IgD-negative memory B cell (primary cell): ENCODE results near the gene DGCR8. TPM values are rescaled to one million over a fixed set of nuclear protein-coding genes. Genes with fewer than 3 reads are reported as not detected.
A peak's percentile ranks its signal among the peaks of the same experiment; 100 is the strongest.

Experiments
- H3K27ac Mint-ChIP-seq, 3 donors: one replicate each; pipeline ENCODE4 v1.8.0; 2020 to 2022; ENCODE audit warnings: mild to moderate bottlenecking in 3 of 3, mixed read lengths in 3 of 3, moderate library complexity in 1 of 3
- H3K27me3 Mint-ChIP-seq: one replicate; pipeline ENCODE4 v1.8.0; 2021; ENCODE audit warnings: mixed read lengths
- H3K36me3 Mint-ChIP-seq: one replicate; pipeline ENCODE4 v1.8.0; 2020; ENCODE audit warnings: mild to moderate bottlenecking, mixed read lengths
- H3K4me1 Mint-ChIP-seq, 3 donors: one replicate each; pipeline ENCODE4 v1.8.0; 2020 to 2022; ENCODE audit warnings: mixed read lengths in 3 of 3, mild to moderate bottlenecking in 1 of 3
- H3K4me3 Mint-ChIP-seq, 4 donors: one replicate each; pipeline ENCODE4 v1.8.0; 2020 to 2022; ENCODE audit warnings: mild to moderate bottlenecking in 4 of 4, mixed read lengths in 4 of 4, moderate library complexity in 3 of 4
- H3K9me3 Mint-ChIP-seq, 3 donors: one replicate each; pipeline ENCODE4 v1.8.0; 2020 to 2021; ENCODE audit warnings: mixed read lengths in 3 of 3, mild to moderate bottlenecking in 1 of 3
- polyA plus RNA-seq: library from polyadenylated mRNA; unstranded; fragments of 300-500 nt; fragmentation: Illumina TruSeq; gene quantifications from one replicate; pipeline ENCODE4 v1.2.3, GENCODE V29; 2021

The DGCR8 gene
- polyA plus RNA-seq, 1 donor from 2014 or later = 4.8 TPM

DNA sequence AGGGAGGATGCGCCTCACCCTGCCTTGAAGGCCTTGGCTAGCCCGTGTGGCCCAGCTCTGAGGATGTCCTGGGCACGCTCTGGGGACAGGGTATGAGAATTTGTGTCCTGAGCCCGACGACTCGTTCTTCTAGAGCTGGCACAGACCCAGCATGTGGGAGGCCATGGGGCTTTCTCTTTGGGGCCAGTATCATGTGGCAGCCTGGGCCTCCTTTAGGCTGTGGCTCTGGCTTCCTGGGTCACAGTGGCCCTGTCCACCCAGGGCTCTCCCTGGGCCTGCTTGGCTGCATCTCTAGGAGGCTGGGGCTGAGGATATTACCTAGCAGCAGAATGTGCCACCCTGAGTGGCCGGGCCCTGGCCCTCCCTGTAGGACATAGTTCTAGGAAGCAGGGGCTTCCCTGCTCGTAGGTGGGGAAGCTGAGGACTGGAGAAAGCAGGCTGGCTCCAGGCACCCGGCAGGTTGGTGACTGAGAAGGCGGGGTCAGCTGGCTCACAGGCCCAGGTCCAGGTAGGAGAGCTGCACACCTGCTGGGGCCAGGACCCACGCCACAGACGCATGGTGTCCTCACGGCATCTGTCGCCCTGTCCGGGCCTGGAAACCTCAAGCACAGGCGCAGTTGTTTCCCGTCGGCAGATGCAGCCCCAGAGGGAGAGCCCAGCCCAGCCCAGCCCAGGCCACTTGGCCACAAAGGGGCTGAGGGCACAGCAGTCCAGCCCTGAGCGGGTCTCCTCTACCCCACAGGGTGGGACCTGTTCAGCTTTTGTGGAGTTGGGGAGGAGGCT, 64.0 kb downstream of the DGCR8 start:
- no peaks in the 10 kb centered on the region for H3K9me3 Mint-ChIP-seq
- H3K27ac Mint-ChIP-seq = no peak overlapping the region

DNA sequence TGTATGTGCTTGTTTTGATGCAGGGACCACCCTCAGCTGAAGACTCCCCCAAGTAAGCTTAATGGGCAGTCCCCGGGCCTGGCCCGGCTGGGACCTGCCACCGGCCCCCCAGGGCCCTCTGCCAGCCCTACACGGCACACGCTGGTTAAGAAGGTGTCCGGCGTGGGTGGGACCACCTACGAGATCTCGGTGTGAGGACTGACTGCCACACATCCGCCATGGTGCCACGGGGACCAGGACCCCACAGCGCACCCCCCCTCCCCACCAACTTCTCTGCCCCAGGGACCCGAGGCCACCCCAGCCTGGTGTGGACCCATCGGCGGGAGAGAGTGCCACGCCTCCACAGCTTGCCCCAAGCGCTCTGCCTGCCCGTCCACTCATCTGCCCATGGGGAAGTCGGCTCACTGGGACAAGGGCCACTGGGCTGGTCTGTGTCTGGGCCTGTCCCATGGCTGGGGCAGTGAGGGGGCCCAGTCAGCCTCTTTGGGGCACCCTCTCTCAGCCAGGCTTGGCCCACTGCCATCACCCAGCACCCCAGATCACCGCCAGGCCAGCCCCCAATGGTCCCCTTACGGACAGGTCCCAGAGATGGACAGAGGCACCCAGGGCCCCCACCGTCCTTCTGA, 65.3 kb downstream of the DGCR8 start:
- H3K9me3 Mint-ChIP-seq = no peaks in the 10 kb centered on the region
- H3K4me3 Mint-ChIP-seq = no peak overlapping the region
- H3K27ac Mint-ChIP-seq = no peak overlapping the region
- no peaks in the 10 kb centered on the region for H3K27me3 Mint-ChIP-seq
- peaks cover 0 to 3% (median 0%) of the 10 kb centered on the region in 3 donors for H3K4me1 Mint-ChIP-seq
- H3K36me3 Mint-ChIP-seq = no peaks in the 10 kb centered on the region

More for the DNA sequence above, 64.0 kb downstream of the DGCR8 start:
- Mint-ChIP-seq H3K36me3 (no peaks in the 10 kb centered on the region), H3K4me3 (no peak overlapping the region), H3K27me3 (no peaks in the 10 kb centered on the region), H3K4me1 (peaks cover 0 to 3% (median 0%) of the 10 kb centered on the region in 3 donors)

DNA sequence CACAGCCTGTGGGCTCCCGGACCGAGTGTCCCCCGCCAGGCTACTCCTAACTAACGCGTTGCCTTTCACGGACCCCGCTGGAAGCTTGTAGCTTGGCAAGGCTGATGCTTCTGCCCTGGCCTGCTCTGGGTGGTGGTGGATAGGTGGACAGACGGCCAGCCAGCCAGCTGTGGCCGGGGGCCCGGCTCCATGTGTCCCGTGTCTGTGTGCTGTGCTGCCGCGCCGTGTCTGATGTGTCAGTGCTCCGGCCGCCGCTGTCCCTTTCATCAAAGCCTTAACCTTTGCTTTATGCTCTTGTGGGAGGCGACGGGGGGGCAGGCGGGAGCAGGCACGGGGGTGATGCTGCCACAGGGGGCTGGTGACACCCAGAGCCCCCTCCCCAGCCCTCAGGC, 65.8 kb downstream of the DGCR8 start:
- peaks cover 0 to 3% (median 0%) of the 10 kb centered on the region in 3 donors for H3K4me1 Mint-ChIP-seq
- H3K36me3 Mint-ChIP-seq = no peaks in the 10 kb centered on the region
- H3K27me3 Mint-ChIP-seq = no peaks in the 10 kb centered on the region
- H3K4me3 Mint-ChIP-seq = no peak overlapping the region
- H3K9me3 Mint-ChIP-seq = no peaks in the 10 kb centered on the region
- no peak overlapping the region for H3K27ac Mint-ChIP-seq

DNA sequence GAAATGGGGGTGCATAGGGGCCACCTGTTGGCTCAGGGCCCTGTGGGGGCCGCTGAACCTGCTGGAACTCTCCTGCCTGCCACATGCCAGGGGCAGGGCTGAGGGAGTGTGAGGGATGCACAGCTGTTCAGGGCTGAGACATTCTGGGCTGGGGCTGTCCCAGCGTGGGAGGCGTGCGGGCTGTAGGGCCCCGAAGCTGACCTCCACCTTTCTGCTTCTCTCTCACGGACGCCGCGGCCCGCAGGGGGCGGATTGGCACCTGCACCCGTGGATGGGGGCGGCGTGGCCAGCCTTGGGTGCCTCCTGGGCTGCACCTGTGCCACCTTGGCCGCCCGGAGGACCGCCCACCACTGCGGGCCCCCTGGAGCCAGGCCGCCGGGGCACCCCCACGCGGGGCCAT, 66.7 kb downstream of the DGCR8 start:
- H3K4me3 Mint-ChIP-seq = no peak overlapping the region
- H3K27me3 Mint-ChIP-seq = no peaks in the 10 kb centered on the region
- H3K27ac Mint-ChIP-seq = peak overlapping the region in 1 of 3 donors; percentile 73
- no peaks in the 10 kb centered on the region for H3K9me3 Mint-ChIP-seq
- peaks cover 0 to 3% (median 0%) of the 10 kb centered on the region in 3 donors for H3K4me1 Mint-ChIP-seq
- H3K36me3 Mint-ChIP-seq = no peaks in the 10 kb centered on the region

DNA sequence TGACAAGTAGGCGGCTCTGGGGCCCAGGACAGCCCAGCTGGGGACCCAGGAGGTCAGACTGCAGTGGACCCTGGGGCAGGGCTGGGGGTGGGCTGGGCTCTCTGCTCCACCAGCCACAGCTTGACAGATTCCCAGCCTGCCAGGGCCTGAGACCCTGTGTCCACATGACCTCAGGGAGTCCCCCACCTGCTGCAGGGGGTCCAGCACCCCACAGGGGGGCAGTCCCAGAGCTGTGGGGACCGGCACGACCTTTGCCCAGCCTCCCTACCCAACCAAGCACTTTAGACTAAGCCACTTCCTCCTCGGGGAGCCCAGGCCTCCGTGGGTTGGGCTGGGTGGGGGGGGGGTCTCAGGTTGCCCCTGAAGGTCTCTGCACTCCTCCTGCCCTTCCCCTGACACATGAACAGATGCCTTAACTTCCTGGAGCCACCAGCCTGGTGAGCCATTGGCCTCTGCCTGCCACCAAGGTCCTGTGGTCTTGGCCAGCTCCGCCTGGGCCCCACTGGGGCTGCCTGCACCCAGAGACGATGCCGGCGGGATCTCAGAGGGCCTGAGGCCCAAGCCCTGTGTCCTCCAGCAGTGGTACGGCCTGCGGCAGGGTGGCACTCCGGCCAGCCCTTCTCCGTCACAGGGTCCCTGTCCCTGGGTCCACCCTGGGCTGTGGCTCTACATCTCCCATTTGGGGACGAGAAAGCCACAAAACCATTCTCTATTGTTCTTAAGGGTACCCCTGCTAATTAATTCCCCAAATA, 67.4 kb downstream of the DGCR8 start:
- Mint-ChIP-seq H3K27ac (no peak overlapping the region), H3K4me3 (no peak overlapping the region), H3K4me1 (peaks cover 0 to 3% (median 0%) of the 10 kb centered on the region in 3 donors), H3K36me3 (no peaks in the 10 kb centered on the region), H3K9me3 (no peaks in the 10 kb centered on the region), H3K27me3 (no peaks in the 10 kb centered on the region)

DNA sequence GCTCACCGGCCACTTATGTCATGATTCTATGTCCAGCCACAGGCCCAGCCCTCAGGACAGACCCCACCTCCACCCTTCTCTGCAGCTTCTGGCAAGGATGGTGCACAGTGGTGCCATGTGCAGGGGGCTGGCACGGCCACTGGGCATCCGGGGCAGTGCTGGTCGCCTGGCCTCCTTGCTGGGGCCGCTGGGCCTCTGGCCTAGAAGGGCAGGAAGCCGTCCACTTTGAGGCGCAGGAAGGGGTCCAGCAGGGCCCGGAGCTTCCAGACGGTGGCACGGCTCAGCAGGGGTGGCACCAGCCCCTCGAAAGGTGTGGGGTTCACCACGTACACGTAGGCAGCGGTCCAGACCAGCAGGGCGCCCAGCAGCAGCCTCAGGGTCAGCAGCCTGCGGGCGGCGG, 68.4 kb downstream of the DGCR8 start:
- no peaks in the 10 kb centered on the region for H3K9me3 Mint-ChIP-seq
- peaks cover 0 to 3% (median 0%) of the 10 kb centered on the region in 3 donors for H3K4me1 Mint-ChIP-seq
- no peak overlapping the region for H3K4me3 Mint-ChIP-seq
- no peaks in the 10 kb centered on the region for H3K27me3 Mint-ChIP-seq
- H3K36me3 Mint-ChIP-seq = no peaks in the 10 kb centered on the region
- no peak overlapping the region for H3K27ac Mint-ChIP-seq

DNA sequence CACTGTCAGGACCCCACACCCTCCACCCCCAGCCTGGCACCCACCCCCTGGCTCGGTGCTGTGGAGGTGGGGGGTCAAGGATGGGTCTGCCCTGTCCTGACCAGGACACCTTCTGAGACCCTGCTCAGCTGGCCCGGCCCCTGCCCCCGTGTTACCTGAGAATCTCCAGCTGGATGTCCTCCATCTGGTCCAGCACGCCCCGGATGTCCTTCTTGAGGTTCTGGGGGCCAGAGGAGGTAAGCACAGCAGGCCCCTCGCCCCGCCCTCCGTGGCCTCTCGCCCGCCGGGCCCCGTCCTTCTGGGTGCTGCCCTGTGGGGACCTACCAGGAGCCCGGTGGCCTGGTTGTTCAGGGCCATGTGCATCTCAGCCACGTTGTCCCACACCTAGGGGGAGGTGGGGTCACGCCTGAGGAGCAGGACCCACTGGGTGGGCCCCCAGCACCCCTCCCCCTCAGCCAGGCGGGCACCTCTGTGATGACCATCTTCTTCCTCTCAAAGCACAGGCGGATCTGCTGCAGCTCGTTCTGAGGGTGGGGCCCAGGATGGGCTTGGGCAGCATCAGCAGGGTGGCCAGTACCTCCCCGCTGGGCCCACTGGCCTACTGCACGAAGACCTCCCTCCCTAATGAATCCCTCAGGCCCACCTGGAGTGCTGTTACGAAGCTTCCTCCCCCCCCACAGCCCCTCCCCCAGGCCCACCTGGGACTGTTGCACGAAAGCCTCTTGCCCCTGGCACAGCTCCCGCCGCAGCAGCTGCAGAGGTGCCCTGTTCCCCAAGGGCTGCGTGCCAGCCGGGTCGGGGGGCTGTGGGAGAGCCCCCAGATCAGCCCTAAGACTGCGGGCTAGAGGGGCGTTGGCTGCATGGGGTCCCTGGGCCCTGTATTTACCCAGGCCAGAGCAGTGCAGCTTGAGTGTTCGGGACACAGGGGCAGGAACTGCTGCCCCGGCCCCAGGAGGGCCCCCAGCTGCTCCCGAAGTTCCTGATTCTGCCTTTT, 69.5 kb downstream of the DGCR8 start:
- Mint-ChIP-seq H3K4me3 (no peak overlapping the region), H3K9me3 (no peaks in the 10 kb centered on the region), H3K27me3 (no peaks in the 10 kb centered on the region), H3K27ac (no peak overlapping the region), H3K4me1 (peaks cover 0 to 3% (median 0%) of the 10 kb centered on the region in 3 donors), H3K36me3 (no peaks in the 10 kb centered on the region)

DNA sequence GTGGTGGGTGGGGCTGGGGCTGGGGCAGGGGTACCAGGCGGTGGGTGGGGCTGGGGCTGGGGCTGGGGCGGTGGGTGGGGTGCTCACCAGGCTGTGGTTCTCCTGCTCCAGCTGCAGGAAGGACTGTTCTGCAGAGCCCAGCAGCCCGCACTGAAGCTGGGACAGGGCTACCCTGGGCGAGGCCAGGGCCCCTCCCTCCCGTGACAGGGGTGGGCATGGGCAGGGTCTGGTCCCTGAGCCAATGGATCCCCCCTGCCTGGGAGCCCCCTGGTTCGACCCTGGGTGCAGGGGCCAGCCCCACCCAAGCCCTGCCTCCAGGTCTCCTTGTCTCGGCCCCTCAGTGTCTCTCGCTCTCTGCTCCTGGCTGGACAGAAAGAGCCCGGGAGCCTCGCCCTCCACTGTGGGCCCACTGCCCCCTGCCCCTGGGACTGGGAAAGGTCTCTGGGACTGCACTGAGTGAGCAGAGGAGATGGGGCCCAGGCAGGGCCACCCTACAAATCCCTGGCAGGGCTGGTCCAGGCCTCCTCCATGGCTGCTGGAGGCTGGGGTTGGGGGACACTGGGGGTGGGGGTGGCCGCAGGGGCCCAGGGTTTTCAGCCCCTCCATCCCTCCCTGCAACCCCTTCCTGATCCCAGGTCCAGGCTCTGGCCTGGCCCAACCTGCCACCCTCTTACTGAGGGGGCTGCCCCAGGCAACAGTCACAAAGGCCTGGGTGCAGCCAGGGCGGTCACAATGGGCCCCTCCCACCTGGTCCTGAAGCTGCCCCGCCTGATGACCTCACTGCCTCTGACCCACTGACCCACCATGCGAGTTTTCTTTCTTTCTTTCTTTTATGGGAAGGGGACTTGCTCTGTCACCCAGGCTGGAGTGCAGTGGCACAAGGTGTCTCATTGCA, 70.6 kb downstream of the DGCR8 start, which contains the start of gene CCDC188:
Gene CCDC188, minus strand, starts transcription at position 675 of the 895 bp plus-strand sequence. Its CDS starts 69 bp downstream, at position 606.
- Mint-ChIP-seq H3K4me1 (peaks cover 0 to 3% (median 0%) of the 10 kb centered on the region in 3 donors), H3K27me3 (no peaks in the 10 kb centered on the region), H3K36me3 (no peaks in the 10 kb centered on the region), H3K27ac (no peak within 1 kb of the TSS), H3K4me3 (no peak within 1 kb of the TSS), H3K9me3 (no peaks in the 10 kb centered on the region)

DNA sequence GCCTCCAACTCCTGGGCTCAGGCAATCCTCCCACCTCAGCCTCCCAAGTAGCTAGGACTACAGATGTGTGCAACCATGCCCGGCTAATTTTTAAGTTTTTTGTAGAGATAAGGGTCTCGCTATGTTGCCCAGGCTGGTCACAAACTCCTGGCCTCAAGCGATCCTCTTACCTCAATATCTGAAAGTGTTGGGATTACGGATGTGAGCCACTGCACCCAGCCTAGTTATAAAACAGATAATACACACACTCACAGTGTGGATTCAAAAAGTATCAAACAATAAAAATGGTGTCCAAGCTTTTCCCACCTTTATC, 71.2 kb downstream of the DGCR8 start:
- no peaks in the 10 kb centered on the region for H3K27me3 Mint-ChIP-seq
- H3K36me3 Mint-ChIP-seq = no peaks in the 10 kb centered on the region
- no peak overlapping the region for H3K4me3 Mint-ChIP-seq
- peaks cover 0 to 3% (median 0%) of the 10 kb centered on the region in 3 donors for H3K4me1 Mint-ChIP-seq
- no peak overlapping the region for H3K27ac Mint-ChIP-seq
- no peaks in the 10 kb centered on the region for H3K9me3 Mint-ChIP-seq

DNA sequence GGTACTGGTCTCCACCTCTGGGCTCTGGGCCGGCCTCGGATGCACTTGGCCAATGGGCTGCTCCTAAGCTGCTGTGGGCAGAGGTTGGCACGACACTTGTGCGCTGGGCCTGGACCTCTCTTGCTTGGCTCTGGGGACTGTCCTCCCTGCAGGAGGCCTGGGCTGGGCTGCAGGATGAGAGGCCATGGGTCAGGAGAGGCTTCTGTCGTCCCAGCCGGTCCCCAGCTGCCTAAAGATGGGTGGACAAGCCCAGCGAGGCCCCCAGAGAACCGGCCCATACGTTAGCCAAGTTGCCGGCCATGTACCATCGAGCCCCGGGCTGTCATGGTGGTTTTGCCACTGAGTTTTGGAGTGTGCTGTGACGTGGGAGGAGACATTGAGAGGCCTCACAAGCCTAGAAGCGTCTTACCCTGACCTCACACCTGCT, 72.4 kb downstream of the DGCR8 start:
- no peaks in the 10 kb centered on the region for H3K36me3 Mint-ChIP-seq
- H3K4me1 Mint-ChIP-seq = peaks cover 0 to 3% (median 0%) of the 10 kb centered on the region in 3 donors
- no peak overlapping the region for H3K4me3 Mint-ChIP-seq
- H3K27ac Mint-ChIP-seq = no peak overlapping the region
- no peaks in the 10 kb centered on the region for H3K9me3 Mint-ChIP-seq
- H3K27me3 Mint-ChIP-seq = peaks cover 5% of the 10 kb centered on the region

DNA sequence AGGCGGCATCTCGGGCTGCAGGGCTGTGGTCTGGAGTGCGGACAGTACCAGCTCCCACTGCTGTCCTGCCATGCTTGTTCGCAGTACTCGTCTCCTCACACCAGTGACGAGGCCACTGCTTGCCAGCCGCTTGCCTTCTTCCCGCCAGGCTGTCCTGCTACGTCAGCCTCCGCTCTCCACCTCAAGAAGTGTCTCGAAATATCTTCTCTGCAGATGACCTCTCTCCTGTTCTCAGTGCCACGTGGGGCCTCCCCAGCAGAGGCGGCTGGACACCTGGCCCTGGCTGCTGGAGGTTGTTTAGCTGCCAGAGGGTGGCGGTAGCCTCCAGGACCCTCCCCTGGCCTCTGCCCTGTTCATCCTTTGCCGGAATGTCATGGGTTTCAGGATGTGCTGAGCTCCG, 73.9 kb downstream of the DGCR8 start:
- peaks cover 5% of the 10 kb centered on the region for H3K27me3 Mint-ChIP-seq
- no peaks in the 10 kb centered on the region for H3K36me3 Mint-ChIP-seq
- no peaks in the 10 kb centered on the region for H3K9me3 Mint-ChIP-seq
- no peak overlapping the region for H3K27ac Mint-ChIP-seq
- H3K4me3 Mint-ChIP-seq = no peak overlapping the region
- H3K4me1 Mint-ChIP-seq = peaks cover 0 to 3% (median 0%) of the 10 kb centered on the region in 3 donors

DNA sequence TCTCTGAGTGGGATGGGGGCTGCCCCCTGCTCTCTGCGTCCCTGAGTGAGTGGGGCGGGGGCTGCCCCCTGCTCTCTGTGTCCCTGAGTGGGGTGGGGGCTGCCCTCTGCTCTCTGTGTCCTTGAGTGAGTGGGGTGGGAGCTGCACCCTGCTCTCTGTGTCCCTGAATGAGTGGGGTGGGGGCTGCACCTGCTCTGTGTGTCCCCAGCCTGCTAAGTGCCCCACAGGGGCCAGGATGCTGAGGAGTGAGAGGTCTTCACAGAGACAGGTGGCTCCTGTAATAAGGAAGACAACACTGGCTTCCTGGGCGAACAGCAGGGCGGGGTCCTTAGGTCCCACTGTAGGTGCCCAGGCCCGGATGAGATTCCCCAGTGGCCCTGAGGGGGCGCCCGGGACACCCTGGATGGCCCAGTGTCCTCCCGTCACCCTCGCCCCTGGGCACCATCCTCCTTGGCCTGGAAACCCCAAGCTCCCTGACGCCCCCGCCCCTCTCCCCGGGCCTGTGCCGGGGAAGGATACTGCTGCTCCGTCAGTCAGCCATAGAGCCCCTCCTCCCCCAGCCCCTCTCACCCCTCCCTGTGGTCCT, 74.7 kb downstream of the DGCR8 start:
- H3K36me3 Mint-ChIP-seq = no peaks in the 10 kb centered on the region
- peaks cover 0 to 3% (median 0%) of the 10 kb centered on the region in 3 donors for H3K4me1 Mint-ChIP-seq
- H3K9me3 Mint-ChIP-seq = no peaks in the 10 kb centered on the region
- peaks cover 6% of the 10 kb centered on the region for H3K27me3 Mint-ChIP-seq
- no peak overlapping the region for H3K27ac Mint-ChIP-seq
- H3K4me3 Mint-ChIP-seq = no peak overlapping the region

DNA sequence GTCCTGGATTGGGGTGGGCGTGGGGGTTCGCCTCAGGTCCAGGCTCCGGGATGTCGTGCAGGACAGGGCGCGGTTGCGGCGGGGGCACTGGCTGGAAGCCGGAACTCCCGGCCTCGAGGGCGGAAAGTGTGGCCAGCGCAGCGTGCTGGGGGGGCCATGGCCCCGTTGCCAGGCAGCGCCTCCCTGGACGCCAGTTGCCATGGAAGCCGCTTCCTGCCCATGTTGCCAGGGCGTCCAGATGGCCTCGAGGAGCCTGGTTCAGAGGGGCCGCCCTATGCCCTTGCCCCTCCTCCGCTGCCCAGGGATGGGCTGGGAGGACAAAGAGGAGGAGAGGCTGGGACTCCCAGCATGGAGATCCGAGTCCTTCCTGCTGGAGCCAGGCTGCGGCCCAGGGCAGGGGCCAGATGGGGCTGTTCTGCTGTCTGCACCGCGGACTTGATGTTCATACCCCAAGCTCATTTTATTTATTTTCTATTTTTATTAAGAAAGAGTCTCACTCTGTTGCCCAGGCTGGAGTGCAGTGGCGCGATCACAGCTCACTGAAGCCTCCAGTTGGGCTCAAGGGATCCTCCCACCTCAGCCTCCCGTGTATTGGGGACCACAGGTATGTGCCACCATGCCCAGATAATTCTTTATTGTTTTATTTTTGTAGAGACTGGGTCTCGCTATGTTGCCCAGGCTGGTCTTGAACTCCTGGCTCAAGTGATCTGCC, 75.4 kb downstream of the DGCR8 start:
- peaks cover 8% of the 10 kb centered on the region for H3K27me3 Mint-ChIP-seq
- peaks cover 0 to 3% (median 0%) of the 10 kb centered on the region in 3 donors for H3K4me1 Mint-ChIP-seq
- H3K9me3 Mint-ChIP-seq = no peaks in the 10 kb centered on the region
- H3K27ac Mint-ChIP-seq = no peak overlapping the region
- no peak overlapping the region for H3K4me3 Mint-ChIP-seq
- H3K36me3 Mint-ChIP-seq = no peaks in the 10 kb centered on the region
